HG03025 (cell line): ENCODE measurements around the gene CDH22.

Source experiments
- ATAC-seq: cut with Tn5 transposase; IDR thresholded peaks from one replicate; pipeline ENCODE4 v1.9.1; 2021; ENCODE audit warnings: mild to moderate bottlenecking, moderate library complexity; ENCODE audit not compliant: unreplicated experiment, low FRiP score

The CDH22 gene

DNA sequence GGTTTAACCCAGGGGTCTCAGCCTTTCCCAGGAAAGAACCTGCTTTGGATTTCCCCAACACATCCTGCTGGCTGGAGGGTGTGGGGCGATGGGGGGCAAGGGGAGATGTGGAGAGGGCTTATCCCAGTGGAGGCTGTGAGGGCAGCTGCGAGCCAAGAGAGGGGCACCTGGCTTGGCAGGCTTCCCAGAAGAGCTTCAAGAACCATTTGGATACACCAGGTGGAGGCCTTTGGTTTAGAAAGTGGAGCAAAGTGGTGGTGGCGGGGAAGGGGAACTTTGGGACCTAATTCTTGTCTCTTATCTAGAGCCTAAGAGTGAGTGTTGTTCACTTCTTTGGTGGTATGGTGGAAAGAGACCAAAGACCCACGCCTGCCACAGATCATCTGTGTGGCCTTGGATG is 177.8 kb downstream of the CDH22 start:
- ATAC-seq = no peak

DNA sequence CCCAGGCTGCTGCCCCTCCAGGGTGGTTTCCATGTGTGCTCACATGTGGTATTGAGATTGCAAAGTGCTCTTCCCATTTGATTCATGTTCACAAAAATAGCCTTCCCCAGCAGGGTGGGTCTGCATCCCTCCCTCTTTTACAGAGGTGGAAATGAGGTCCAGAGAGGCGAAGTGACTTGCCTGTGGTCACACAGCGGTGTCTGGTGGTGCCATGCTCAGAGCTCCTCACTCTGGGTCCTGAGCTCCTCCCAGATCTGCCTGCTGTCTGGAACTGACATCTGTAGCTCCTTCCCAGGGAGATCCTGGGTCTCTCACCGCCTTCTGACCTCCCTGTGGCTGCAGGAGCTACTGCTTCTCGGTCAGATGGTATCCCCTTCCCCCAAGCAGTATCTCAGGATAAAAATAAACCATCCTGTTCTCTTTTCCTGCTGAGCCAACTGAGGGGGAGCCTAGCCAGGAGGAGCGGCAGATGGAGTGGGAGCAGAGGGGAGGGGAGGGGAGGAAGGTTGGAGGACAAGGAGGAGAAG is 178.3 kb downstream of the CDH22 start:
- no peak for ATAC-seq

DNA sequence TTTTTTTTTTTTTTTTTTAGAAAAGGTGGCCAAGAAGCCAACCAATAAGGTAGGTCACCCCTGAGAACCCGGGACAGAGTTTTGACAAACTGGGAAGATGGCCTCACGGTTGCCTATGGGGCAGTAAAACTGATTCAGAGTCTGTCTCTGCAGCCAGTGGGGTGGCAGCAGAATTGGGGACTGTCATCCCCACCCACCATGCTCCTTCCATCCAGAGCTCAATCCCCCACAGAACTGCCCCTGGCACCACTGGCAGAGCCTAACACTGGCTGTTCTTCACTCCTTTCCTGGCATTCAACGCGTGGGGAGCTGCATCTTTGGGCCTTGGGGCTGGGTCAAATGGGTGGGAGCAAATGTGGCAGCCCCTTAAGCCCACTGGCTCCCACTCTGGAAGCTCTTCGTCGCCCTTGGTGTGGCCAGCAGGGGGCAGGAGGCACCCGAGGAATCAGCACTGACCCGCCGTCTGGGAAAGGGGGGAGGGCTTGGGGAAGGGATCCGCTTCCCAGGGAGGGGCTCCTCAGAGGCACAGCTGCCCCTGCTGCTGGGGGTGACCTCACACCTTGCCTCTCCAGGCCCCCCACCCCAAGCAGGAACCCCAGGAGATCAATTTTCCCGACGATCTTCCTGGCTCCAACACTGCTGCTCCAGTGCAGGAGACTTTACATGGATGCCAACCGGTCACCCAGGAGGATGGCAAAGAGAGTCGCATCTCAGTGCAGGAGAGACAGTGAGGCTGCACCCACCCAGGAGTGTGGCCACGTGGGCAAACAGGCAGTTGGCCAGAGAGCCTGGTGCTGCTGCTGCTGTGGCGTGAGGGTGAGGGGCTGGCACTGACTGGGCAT is 179.8 kb downstream of the CDH22 start:
- no peak for ATAC-seq

DNA sequence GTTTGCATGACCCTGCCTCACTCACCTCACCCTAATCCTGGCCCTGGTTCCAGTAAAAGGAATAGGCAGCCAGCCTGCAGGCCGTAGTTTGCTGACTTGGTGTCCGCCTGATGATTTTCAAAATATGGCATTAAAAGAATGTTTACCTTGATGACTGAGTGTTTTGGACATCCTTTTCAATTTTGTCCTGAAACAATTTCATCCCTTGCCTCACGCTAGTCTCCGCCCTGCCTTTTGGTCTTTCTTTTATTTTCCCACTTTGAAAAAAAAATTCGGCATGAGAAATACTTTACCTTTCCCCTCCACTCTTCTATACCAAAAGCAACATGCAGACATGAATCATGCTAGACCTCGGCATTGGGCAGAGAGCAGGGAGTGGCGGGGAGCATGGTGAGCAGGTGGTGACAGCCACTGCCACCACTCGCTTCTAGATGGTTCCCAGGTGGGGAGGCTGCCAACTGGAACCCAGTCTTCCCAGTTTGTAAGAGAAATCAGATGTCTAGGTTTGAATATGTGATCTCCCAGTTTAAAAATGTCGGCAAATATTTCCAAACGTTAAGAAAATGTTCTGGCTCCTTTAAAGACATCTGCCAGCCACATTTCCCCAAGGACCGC is 180.8 kb downstream of the CDH22 start:
- no peak for ATAC-seq

DNA sequence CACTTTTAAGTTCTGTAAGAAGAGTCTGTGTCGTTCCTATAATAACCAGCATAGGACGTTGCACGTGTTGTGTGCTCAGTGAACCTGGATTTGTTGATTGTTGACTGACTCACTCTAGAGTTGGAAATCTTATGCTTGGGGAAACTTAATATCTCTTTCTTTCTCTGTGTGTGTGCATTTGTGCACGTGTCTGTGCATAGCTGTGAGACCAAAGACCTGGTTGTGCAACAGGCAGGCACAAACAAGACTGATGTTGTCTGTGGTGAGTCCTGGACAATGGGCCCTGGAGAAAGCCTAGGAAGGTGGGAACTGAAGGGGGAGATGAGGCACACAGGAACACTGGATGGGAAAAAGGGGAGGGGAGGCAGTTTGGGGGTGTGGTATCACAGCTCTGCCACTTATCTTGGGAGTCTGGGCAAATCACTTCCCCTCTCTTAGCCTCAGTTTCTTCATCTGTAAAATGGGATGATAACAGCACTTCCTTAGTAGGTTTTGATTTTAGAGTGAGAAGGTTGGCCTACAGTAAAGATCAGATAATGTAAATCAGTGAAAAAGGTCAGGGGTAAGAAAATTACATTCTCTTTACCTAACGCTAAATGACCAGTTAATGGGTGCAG is 181.8 kb downstream of the CDH22 start:
- no peak for ATAC-seq
